GM21515 (cell line): ENCODE measurements around the gene BSN.
"Not testable (repeated sequence)": the region's sequence is repeated elsewhere in the genome, so short reads cannot be mapped to it uniquely, and the experiment has no call there.

Source experiments
- ATAC-seq: cut with Tn5 transposase; IDR thresholded peaks from one replicate; pipeline ENCODE4 v1.9.1; 2021; ENCODE audit not compliant: unreplicated experiment

BSN gene

DNA sequence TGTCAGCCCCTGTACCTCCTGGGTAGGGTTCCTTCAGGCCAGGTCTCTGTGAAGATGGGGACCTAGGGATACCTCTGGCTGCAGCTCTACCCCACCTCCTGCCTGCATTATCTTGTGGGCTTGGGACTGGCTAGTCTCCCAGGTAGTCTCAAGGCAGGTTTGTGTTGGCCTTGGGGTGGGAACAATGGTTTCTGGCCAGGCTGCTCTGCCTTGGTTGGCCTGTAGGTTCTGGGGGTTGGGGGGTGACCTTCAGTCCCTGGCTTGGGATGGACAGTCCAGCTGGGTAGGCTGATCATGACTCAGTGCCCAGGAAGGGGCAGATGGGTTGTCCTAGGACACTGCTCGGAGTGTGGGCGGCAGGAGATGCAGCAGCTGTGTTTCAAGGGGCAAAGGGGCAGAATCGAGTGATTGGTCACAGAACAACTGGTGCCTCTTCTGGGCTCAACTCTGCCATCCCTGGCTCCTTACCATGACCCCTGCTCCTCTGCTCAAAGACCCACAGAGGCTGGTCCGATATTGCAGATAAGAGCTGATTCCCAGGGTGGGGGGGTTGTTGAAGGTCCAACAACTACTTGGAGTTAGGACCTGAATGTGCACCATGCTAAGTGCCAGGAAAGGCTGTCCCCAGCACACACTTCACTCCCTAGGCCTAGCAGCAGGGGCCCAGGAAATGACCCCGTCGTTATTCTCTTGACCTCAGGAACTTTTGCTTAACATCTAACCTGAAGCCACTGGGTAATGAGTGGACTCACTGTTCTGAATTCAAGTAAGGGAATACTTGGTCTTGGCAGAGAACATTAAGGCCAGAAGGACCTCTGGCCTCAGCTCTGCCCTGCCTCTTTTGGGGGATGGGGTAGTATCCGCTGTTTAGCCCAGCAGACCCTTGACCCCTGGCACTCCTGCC, 18.1 kb upstream of the BSN start:
- no peak for ATAC-seq

DNA sequence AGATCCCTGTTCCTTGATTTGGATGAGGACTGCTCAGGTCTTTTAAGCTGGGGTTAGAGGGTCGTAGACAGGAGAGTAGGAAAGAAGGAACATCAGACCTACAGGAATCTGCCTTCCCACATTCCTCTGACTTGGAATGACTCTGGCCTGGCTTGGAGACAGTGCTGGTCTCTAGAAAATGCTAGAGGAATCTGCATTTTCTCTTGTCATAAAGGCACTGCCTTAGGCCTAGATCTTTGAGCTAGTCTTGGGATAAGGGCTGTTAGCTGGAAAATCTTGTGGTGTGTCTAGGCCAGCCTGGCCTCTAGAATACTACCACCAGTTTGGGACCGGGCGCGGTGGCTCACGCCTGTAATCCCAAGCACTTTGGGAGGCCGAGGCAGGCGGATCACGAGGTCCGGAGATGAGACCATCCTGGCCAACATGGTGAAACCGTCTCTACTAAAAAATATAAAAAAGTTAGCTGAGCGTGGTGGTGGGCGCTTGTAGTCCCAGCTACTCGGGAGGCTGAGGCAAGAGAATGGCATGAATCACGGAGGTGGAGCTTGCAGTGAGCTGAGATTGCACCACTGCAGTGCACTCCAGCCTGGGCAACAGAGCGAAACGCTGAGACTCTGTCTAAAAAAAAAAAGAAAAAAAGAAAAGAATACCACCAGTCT, 17.3 kb upstream of the BSN start:
- no peak for ATAC-seq

DNA sequence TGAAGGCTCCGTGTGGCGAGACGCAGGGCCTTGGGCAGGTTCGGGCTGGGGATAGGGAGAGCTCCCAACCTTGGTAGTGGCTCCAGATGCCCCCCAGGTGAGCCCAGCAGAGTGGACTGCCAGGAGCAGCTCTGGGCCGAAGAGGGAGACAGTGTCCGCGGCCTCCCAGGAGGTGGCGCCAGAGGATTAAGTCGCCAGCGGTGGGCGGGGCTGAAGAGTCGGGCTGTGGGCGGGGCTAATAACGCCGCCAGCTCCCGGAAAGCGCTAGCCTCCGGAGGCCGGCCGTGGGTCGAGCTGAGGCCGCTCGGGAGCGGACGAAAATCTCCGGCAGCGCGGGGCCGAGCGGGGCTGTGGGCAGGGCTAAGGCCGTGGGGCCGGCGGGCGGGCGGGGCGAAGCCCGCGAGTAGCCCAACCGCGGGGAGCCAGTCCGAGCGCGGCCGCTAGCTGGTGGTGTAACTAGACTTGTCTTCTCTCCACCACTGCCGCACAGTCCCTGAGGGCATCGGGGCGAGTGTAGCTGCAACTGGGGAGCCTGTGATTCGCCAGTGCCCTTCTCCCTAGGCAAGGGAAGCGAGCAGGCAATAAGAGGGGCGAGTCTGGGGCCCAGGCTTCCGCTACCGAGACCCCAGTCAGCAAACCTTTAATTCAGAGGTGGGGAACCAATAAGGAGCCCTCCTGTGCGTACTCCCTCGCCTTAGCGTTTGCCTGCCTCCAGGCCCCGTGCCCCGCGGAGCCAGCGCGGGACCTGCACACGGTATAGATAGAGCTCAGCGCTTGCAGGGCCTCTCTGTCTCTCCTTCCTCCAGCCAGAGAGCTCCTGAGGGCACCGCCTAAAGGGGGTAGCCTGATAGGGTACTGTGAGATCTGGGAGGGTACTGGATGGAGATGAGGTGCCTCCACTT, 14.4 kb upstream of the BSN start:
- ATAC-seq = peak; percentile 93

DNA sequence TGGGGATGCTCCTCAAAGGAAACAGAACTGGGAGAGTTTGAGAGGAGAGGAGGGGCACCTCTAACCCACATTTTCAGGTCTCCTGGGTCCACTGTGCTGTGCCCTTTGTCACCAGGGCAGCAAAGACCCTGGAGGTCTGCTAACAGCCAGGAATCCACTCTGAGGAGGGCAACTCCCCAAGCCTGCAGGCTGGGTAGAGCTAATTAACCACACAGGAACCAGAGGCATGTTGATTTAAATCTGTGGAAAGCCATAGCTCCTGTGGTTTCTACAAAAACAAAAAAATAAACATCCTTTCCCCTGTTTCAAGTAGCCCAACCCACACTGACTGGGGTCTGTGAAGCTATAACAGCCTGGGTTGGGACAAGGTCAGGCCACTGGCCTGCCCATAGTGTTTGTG, 2.2 kb upstream of the BSN start:
- ATAC-seq = no peak

DNA sequence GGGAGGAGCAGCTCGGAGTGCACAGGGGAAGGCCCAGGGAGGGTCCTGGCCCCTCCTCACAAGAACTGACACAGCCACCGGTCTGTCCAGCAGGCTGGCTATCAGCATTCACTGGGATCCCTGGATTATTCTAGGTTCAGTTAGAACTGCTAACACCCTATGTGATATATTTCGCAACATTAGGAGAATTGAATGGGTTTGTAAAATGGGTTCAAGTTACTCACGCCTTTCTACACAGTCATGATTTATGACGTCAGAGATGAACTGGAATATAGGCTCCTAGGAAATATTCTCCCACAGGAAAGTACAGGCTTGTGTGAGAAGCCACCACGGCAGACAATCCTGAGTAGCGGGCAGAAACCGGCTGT, 969 bp upstream of the BSN start:
- ATAC-seq = no peak

DNA sequence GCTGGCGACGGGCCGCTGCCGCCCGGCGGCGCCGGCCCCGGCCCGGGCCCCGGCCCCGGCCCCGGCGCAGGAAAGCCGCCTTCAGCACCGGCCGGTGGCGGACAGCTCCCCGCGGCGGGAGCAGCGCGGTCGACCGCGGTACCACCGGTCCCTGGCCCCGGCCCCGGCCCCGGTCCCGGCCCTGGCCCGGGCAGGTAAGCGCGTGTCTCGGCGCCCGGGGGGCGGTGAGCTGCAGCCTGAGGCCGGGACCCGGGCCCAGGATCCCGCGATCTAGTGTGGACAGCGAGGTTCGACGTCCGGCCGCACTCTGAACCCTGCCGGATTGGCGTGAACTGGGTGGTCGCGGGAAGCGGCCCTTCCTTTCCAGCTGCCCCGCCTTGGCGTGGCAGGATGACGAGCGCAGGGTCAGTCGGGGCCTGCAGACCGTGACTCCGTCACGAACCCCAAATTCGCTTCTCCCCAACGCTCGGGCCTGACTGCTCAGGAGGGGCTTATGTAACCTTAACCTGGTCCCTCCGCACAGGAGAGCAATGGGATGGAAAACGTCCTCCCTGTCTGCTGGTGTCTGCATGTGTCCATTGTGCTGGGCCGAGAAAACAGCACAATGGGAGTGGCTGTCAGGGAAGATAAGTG, 472 bp downstream of the BSN start:
- ATAC-seq = peak; percentile 44

DNA sequence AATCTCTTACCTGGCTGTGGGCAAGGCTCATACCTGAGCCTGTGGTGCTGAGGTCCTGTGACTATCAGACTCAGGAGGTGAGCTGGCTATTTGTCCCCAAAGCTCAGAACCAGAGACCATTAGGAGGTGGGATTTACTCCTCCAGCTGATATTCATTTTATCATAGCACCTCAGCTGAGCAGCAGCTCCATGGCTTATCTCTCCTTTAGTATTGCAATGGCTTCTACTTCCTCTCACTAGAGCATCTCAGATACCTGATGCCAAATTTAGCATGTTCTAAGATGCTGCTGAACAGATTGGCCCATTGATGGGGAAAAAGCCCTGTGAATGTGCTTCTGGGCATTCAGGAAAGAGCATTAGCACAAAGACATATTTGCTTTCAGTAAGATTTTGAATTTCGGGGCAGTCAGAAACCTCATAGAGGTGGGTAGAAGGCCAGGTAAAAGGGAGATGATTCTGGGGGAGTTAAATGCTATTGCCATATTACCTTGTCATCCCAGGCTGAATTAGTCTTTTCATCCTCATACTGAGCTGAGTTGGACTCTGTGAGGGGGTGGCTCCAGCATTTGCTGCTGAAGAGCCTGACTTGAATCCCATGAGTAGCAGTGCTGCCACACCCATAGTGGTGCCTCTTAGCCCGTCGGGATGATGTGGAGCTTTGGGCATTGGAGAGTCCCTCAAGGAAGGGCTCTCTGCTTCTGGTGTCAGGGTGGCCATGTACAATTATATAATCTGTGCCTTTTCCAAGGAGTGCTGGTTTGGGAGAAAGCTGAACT, 2.4 kb downstream of the BSN start:
- no peak for ATAC-seq

DNA sequence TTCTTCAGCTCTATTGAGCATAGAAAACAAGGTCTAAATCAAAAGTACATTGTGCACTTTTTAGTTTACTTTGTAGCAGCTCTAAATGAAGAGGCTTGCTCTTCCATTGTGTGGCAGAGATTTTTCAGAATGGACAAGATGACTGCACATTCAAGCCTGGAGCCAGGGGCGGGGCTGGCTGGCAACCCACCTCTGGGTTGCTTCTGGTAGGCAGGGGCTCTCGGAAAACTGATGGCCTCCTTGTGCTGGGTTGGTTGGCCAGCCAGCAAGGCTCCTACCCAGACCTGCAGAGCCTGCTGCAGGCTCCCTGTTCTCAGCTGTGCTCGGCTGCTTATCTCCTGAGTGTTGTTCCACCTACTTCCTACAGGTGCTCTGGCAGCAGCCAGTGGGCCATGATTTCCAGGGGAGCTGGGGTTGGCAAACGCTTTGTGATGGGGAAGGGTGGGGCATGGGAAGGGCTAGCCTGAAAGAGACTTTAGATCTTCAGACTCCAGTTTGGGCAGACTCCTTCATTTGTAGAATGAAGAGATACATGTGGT, 8.8 kb downstream of the BSN start:
- no peak for ATAC-seq

DNA sequence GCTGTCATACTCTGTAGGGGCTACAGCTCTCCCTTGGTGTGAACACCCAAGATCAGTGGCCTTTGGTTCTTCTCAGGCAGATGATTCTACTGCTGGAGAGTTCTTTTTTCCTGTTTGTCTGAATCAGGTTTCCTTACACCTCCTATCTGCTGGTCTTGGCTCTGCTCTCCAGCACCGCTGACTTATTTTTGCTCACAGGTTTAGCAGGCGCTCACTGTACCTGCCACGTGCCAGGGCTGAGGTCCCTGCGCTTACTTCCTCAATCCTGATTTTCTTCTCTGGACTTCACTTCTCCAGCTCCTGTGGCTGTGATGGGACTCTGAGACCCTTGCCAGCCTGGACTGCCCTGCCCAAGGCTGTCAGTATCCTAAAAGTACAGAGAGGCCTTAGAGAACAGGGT, 9.5 kb downstream of the BSN start:
- no peak for ATAC-seq

DNA sequence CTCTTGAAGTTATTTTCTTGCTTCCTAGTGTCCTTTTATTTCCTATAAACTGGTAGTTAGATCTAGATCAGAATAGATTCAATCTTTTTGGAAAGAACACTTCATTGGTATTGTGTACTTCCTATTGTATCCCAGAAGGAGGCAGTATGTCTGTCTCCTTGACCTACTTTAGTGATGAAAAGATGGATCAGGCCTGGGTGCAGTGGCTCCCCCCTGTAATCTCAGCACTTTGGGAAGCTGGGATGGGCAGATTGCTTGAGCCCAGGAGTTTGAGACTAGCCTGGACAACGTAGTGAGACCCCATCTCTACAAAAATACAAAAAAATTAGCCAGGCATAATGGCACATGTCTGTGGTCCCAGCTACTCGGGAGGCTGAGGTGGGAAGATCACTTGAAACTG, 12.0 kb downstream of the BSN start:
- ATAC-seq = no peak

DNA sequence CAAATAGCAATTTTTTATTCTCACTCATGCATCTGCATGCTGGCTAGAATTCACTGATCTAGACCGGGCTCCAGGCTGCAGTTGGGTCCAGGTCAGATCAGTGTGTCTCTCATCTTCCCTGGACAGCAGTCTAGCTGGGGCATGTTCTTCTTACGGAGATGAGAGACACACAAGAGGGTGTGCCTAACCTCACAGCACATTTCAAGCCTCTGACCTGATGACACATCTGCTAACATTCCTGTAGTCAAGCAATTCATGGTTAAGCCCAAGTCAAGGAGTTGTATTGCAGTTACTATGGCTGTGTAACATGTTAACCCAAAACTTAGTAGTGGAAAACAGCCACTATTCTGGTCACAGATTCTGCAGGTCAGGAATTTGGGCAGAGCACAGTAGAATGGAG, 13.1 kb downstream of the BSN start:
- ATAC-seq = no peak

DNA sequence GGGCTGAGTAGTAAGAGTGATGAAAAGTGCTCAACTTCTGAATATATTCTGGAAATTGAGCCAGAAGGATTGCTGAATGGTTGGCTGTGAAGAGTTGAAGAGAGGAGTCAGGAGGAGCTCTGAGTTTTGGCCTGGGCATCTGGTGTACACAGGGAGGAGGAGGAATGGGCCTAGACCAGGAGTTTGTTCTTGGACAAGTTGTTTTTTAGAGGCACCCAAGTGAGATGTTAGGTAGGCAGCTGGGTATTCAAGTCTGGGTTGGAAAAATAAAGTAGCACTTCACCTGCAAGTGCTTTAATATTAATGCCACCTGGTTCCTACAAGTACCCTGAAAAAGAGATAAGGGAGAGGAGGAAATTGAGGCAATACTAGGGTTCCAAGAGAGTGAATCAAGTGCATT, 14.7 kb downstream of the BSN start:
- no peak for ATAC-seq

DNA sequence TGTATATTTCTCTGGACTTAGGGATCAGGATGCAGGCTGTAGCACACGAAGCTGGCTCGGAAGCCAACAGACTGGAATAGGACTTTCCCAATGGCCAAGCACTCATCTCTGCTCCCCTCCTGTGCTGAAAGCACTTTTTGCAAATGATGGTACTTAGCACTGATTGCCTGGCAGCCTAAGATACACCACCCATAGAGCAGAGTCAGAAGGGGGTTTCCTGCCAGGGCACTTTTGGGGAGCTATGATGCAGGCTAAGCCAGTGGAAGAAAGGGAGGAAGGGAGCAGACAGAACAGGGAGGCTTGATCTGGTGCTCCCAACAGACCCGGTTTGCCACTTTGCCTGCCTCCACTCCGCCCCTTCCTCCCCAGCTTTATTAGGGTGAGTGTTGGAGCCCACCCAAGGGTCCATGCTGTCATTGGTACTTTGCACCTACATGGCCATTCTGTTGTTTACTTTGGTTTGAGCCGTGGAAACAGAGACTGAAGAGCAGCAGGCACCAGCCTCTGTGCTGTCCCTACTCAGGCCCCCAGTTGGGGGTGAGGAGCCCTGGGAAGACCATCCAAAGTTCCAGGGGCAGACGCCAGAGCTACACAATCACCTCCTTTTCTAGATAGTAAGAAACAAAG, 15.9 kb downstream of the BSN start:
- no peak for ATAC-seq

DNA sequence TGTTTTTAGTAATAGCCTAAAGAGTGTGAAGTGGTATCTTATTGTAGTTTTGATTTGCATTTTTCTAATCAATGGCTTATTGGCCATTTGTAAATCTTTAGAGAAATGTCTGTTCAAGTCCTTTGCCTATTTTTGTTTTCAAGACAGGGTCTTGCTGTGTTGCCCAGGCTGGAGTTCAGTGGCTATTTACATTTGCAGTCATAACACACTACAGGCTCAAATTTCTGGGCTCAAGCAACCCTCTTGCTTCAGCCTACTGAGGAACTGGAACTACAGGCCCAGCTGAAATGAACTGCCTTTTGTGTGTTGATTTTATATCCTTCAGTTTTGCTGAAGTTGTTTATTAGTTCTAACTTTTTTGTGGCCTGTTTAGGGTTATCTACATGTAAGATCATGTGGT, 27.9 kb downstream of the BSN start:
- ATAC-seq = no peak

DNA sequence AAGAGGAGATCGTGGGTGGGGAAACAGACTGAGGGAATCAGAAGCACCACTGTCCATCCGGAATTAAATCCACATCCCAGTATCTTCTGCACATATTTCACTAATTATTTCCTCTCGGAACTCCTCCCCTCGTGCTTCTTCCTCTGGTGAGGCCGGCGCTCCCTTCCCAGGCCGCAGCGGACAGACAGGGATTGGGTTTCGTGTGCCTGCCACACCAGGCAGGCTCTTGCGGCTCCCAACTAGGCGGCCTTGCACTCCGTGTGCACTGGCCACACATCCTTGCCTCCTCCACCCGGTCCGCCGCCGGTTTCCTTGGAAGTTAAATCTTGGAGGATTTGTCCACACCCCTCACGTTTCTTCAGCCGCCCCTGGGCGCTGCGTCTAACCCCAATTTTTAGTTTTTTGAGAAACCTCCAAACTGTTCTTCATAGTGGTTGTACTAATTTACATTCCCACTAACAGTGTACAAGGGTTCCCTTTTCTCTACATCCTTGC, 31.0 kb downstream of the BSN start:
- ATAC-seq = not testable (repeated sequence)

DNA sequence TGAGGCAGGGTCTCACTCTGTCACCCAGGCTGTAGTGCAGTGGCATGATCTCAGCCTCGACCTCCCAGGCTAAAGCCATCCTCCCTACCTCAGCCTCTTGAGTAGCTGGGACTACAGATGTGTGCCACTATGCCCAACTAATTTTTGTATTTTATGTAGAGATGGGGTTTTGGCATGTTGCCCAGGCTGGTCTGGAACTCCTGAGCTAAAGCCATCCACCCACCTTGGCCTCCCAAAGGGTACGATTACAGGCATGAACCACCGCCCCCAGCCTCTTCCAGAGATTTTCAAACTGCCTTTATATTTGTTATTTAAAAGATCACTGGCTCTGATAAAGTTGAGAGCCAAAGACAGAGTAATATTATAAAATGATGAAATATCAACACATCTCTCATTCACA, 37.3 kb downstream of the BSN start:
- no peak for ATAC-seq

DNA sequence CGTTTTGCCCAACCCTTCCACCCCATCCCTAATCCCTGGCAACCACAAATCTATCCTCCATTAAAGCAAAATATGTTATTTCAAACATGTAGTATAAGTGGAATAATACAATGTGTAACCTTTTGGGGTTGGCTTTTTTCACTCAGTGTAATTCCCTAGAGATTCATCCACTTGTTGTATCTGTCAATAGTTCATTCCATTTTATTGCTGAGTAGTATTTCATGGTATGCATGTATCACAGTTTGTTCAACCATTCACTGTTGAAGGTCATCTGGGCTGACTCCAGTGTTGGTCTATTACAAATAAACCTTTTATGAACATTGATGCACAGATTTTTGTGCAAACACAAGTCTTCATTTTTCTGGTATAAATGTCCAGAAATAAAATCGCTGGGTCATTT, 38.8 kb downstream of the BSN start:
- ATAC-seq = no peak

DNA sequence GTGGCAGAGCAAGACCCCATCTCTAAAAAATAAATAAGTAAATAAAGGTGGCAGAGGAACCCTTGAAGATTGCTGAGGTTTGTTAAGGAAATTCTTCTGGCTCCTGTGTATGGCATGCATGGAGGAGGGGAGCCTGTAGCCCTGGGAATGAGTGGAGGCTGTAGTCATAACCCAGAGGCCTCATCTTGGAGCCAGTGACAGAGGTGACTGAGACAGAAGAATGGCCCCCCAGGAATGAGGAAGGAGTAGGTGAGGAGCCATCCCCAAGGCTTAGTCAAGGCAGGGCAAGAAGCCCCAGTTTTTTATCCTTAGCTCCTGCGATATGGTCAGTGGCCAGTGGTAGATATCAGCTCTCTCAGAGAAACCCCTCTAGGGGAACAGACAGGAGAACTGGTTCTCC, 46.5 kb downstream of the BSN start:
- no peak for ATAC-seq

DNA sequence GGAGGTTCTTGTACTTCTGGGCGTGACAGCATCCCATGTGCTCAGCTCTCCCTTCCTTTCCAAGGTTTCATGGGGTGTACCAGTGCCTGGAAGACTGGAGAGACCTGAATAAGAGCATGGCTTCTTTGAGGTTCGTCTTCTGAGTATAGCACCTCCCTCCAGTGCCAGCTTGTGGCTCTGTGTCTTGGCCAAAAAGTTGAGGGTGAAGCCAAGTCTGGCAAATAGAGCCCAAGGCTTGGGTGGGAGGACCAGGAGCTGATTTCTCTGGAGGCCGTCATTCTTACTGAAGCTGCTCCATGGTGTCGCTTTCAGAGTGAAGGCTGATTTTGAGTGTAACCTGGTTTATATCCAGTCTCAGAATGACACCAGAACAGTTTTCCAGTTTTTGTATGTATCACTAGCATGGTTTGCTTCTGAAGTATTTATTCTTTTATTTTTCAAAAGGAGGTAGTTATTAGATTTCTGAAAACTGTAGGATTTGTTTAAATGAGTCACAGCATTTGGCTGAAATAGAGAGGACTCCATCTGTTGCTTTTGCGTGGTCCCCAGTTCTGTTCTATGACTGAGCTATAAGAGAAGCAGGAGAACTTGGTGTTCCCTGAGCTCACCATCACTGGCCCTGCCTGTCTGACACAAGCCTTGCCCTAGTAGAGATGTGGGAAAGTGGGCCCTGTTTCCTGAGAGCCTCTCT, 47.2 kb downstream of the BSN start:
- ATAC-seq = no peak
